Inferior parietal cortex (tissue), 1 donor: Measurements from ENCODE around the gene USP9X.
"Not testable (repeated sequence)": the region's sequence is repeated elsewhere in the genome, so short reads cannot be mapped to it uniquely, and the experiment has no call there.

Experiments
- DNase-seq: peaks from one replicate; pipeline ENCODE4 v3.0.0-alpha.2; 2016; ENCODE audit errors: extremely low spot score

USP9X gene

DNA sequence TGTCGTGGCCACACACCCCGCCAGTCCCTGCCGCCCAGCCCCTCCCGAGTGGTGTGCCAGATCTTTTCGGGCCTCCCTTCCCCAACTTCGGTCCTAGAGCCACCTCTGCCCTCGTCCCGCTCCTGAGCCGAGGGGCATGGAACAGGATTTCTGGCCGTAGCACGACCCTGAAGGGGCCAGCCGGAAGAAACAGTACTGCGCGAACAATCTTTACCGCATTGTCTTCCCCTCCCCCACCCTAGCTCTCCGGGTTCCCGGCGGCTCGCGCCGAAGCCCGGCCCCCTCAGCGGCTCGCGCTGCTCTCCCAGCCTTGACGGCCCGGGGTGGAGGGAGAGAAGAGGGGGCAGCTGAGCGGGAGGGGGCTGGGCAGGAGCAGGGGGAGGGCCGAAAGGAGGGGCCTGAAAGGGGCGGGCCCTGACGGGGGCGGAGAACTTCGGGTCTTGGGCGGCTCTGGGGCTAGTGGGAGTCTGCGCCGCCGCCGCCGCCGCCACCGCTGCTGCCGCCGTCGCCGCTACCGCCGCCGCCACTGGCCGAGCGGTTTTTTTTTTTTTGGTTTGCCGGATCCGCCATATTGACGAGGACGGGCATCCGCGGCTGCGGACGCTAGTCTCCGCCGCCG, at the start of gene USP9X:
Gene USP9X, plus strand, starts transcription at position 553 of the 619 bp plus-strand sequence. CDS start 38,184 bp downstream, outside the sequence.
- peak; percentile 60 for DNase-seq

DNA sequence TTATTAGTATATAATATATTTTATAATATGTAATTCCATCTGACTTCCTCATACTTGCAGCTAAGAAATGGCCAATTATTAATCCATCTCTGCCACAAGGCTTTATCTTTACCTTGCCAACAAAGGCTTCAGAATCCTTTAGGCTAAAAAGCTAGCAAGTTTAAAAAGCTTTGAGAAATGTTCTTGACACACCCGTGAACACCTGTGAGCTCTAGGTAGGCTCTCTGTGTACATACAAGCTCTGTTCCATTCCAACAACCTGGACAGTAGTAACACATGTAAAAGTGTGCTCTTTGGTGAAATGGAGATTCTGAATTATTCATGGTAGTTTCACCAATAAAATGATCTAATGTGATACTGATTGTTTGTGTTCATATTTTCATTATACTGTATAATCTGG, 49.7 kb upstream of the USP9X start:
- DNase-seq, result no peak

DNA sequence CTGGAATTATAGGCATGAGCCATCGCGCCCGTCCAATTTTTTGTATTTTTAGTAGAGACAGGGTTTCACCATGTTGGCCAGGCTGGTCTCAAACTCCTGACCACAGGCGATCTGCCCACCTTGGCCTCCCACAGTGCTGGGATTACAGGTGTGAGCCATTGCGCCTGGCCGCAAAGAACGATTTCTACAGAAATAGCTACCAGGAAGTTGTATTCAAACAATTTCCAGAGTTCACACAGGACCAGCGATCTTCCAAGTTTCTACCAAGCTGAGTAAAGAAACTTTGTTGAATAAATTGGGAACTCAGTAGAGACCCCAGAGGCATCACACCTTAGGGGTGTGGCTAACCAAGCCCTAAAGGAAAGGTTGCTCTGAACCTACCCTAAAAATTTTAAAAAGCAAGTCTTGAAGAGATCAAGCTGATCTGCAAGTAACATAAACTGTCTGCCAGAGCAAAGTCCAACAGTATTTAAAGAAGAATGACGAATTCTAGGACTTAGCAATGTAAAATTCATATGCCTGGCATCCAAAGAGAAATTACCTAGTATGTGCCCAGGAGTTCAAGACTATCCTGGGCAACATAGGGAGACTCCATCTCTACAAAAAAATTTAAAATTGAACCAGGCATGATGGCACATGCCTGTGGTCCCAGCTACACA, 48.4 kb upstream of the USP9X start:
- DNase-seq, result no peak

DNA sequence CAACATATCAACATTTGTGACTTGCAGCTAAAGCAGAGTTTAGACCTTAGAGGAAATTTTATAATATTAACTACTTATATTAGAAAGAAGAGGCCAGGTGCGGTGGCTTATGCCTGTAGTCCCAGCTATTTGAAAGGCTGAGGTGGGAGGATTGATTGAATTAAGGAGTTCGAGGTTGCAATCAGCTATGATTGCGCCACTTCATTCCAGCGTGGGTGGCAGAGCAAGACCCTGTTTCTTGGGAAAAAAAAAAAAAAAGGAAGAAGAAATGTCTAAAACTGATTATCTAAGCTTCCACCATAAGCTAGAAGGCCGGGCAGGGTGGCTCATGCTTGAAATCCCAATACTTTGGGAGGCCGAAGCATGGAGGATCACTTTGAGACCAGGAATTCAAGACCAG, 42.0 kb upstream of the USP9X start:
- no peak for DNase-seq

DNA sequence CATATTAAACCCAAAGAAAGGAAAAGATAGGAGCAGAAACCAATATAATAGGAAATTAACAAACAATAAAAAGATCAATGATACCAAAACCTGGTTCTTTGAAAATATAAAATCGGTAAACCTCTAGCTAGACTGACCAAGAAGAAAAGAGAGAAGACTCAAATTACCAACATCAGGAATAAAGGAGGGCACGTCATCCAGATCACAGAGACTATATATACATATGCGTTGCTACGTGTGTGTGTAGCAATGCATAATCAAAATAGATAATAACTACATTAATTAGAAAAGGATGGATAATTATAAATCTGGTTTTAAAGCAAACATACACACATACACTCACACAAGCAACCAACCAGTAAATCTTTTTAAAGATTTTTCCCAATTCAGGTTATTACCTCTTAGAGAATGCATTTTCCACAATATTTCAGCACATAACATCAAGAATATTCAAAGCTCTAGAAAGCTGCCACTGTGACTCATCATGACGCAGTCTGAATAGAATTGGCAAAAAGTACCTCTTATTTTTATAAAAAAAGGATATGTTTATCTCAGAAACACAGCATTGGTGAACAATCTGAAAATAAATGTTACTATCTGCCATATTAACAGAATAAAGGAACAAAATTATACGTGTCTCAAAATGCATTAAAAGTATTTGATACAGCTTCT, 41.4 kb upstream of the USP9X start:
- no peak for DNase-seq

DNA sequence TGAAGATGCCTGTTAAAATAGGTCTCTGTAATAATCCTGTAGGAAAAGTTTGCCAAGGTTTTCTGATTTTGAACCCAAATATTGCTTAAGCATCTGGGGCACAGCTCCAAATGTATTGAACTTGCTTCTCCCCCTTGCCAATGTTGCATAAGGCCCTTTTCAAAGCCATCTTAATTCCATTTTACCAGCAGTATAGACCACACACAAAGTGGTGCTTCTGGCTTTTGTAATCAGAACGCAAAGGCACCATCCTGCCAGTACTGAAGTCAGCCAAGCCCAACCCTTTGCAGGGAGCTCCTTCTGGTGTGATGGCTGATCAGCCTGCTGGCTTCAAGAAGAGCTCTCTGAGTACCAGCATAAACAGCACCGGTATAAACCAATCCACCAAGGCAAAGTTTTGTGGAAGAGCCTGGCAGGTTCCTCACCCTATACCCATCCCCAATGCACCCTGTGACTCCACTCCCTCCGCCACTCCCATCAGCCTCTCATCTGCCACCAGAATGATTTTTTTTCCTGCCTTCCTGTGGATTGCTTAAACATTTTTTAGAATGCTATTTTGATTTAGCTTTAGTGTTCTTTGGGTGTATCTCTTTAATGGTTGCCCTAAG, 39.2 kb upstream of the USP9X start:
- no peak for DNase-seq

GRCh38 chrX:41047878-41048534, 37.2 kb upstream of the USP9X start:
- DNase-seq, result no peak

DNA sequence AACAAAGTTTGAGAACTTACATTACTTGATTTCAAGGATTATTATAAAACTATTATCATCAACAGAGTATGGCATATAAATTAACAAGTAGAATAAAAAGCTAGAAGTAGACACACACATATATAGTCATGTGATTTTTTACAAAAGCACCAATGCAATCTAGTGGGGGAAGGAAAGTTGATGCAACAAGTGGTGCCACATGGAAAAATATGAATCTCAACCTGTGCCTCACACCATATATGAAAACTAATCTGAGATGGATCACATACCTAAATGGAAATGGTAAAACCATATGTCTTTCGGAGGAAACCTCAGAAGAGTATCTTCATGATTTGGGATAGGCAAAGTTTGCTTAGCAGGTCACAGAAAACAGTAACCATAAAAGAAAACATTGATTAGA, 34.9 kb upstream of the USP9X start:
- DNase-seq, result no peak

DNA sequence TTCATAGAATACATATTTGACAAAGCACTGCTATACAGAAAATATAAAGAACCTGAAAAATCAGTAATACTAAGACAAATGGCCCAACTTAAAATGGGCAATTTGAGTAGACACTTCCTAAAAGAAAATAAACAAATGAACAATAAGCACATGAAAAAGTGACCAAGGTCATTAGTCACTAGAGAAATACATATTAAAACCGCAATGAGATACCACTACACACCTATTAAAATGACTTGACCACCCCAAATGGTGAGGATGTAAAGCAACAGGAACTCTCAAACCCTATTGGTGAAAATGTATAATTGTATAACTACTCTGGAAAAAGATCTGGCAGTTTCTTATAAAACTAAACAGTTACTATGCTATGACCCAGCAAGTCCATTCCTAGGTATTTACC, 34.0 kb upstream of the USP9X start:
- DNase-seq, result no peak

- no peak for DNase-seq
Observed at GRCh38 chrX:41055740-41056139, 29.5 kb upstream of the USP9X start.

DNA sequence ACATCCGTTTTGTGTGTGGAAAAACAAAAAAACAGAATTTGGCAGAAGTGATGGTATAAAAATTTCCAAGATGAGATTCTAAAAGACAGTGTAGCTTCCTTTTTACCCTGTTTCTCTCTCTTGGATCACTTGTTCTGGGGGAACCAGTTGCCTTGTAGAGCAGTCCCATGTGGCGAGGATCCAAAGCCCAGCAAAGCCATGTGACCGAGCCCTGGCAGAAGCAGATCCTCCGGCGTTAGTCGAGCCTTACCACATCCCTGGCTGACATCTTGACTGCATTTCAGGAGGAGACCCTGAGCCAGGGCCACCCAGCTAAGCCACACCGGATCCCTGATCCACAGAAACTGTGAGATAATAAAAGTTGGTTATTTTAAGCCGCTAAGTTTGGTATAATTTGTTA, 22.0 kb upstream of the USP9X start:
- not testable (repeated sequence) for DNase-seq

DNA sequence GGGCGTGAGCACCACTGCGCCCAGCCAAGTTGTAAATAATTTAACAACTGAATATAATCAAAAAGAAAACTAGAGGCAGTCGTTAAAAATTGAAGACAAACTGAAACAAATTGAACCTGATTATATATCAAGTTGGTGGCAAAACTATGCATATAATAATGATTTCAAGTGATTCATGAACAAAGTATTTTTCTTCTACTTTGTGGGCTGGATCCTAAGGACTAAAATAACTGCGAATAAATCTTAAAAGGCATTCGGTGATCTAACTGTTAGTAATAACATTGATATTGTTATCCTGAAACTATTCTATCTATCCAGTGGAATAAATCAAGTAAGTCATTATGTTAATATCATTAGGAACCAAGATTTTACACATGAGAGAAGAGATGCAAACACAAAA, 21.2 kb upstream of the USP9X start:
- no peak for DNase-seq

DNA sequence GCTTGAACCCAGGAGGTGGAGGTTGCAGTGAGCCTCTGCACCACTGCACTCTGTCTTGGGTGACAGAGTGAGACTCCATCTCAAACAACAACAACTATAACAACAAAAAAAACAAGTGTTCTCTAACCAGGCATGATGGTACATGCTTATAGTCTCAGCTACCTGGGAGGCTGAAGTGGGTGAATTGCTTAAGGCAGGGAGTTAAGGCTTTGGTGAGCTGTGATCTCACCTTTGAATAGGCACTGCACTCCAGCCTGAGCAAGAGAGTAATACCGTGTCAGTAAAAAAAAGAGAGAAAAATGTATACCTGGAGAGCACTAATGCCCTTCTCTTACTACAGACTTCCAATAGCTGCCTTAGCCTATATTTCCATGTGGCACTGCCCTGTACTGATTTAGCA, 18.9 kb upstream of the USP9X start:
- no peak for DNase-seq

DNA sequence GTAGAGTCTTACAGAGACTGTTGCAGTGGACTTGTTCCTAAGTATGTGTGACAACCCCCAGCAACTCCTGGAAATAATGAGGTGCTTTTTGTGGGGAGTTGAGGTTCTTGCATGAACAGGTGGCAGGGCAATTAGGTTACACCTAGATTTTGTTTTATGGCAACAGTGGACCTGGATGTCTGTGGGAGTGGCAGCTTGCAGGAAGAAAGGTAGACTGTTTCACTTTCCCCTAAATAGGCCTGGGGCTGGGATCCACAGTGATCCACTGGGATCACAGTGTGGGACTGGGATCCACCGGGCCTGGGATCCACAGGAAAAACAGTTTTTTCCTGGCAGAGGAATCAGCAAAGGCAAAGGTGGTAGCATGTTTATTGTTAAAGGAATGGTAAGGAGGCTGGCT, 18.3 kb upstream of the USP9X start:
- DNase-seq, result no peak

- no peak for DNase-seq
Observed at GRCh38 chrX:41067721-41068120, 17.5 kb upstream of the USP9X start.

DNA sequence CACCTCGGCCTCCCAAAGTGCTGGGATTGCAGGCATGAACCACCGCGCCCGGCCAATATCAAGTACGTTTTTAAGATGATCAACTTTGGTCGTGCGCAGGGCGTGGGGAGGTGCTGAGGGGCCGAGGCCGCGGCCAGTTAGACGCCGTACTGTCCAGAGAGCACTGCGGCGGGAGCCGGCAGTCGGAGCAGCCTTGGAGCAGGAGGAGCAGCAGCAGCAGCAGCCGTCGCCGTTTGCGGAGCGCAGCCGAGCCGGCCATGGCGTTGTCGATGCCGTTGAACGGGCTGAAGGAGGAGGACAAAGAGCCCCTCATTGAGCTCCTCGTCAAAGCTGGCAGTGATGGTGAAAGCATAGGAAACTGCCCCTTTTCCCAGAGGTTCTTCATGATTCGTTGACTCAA, 8.5 kb upstream of the USP9X start:
- no peak for DNase-seq

- DNase-seq, result no peak
Observed at GRCh38 chrX:41081821-41082220, 3.4 kb upstream of the USP9X start.

DNA sequence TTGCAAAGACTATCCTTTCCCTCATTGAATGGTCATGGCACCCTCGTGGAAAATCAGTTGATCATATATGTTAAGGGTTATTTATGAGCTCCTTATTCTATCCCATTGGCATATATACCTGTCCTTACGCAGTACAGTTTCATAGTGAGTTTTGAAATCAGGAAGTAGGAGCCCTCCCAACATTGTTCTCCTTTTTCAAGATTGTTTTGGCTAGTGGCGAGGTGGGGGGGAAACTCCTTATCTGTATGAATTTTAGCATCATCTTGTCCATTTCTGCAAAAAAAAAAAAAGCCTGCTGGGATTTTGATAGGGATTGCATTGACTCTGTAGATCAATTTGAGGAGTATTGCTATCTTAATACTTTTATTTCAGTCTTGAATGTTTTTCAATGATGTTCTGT, 2.5 kb upstream of the USP9X start:
- DNase-seq, result no peak

GRCh38 chrX:41084044-41084892, 977 bp upstream of the USP9X start:
- peak; percentile 81 for DNase-seq

DNA sequence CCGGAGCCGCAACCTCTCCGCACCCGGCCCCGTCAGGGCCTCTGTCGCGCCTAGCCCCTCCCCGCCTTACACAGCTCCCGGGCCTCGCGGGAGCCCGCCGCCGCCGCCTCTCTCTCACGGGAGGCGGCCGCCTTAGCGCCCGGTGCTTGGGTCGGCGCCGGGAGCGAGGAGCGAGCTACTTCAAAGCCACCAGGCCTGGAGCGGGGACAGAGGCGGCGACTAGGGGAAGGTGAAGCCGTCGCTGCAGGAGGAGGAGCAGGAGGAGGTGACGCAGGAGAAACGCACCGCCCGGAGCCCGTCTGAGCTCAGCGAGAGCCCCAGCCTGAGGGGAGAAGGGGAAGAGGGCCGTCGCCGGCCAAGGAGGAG, 250 bp downstream of the USP9X start:
- DNase-seq, result peak; percentile 20

- no peak for DNase-seq
Observed at GRCh38 chrX:41085878-41086626, 807 bp downstream of the USP9X start.
